ENCODE measurements around the gene ERP27.

DNA sequence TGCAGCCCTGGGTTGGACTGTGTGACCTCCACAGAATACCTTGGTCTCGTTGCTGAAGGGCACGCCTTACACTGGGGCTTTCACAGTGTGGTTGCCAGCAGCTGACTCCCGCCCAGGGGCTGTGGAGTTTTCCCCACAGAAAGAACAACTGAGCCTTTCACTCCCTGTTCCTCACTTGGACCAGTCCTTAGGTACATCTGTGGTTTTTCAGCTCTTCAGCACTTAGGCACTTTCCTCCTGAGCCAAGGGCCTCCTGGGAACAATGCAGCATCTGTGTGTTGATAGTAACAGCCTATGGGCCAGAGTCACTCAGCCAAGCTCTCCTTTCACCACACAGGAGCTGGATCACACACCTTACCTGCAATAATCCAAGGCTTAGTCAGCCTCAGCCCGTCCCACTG, 25.0 kb downstream of the ERP27 start:
- TF ChIP-seq ZNF274 (IDR thresholded peaks at IDR 0.05; ENCODE audit: low read depth, low read length): no peak
- no peak for TF ChIP-seq YY1 (IDR thresholded peaks at IDR 0.05; ENCODE audit: insufficient read depth, insufficient read length)
- no peak for TF ChIP-seq SUZ12 (IDR thresholded peaks at IDR 0.05; ENCODE audit: extremely low read depth, insufficient read depth, insufficient read length)

Data from NT2/D1 (cell line).